Ovary (tissue), 9 donors: ENCODE measurements around the gene SLC12A9. TPM values are rescaled to one million over a fixed set of nuclear protein-coding genes. Genes with fewer than 3 reads are reported as not detected.
"Not testable (repeated sequence)": the region's sequence is repeated elsewhere in the genome, so short reads cannot be mapped to it uniquely, and the experiment has no call there.

Source experiments
- DNase-seq, 5 donors: peaks; one replicate each; pipeline ENCODE4 v3.0.0-alpha.2; 2019 to 2020
- H3K27ac ChIP-seq, 2 donors: fragments of 200-600 bp; one replicate each; pipeline versions ENCODE4 v1.5.1 to v1.8.0; 2019 to 2022
- H3K27me3 ChIP-seq: fragments of 200-600 bp; one replicate; pipeline ENCODE4 v1.8.0; 2022
- H3K36me3 ChIP-seq: fragments of 200-600 bp; sonication (generic); one replicate; pipeline ENCODE4 v1.5.1; 2019
- H3K4me1 ChIP-seq: one replicate; pipeline ENCODE4 v1.8.1; 2013; ENCODE audit warnings: mild to moderate bottlenecking, moderate library complexity; ENCODE audit not compliant: insufficient read depth
- H3K4me3 ChIP-seq: fragments of 200-600 bp; sonication (generic); one replicate; pipeline ENCODE4 v1.5.1; 2017
- H3K9me3 ChIP-seq, 2 donors: fragments of 200-600 bp in 1 of 2; sonication (generic) in 1 of 2; one replicate each; pipeline versions ENCODE4 v1.5.1 to v1.8.1; 2013 to 2019; ENCODE audit warnings: mild to moderate bottlenecking in 1 of 2, moderate library complexity in 1 of 2
- CTCF ChIP-seq, 3 donors: fragments of 450-650 bp in 2 of 3; fragments of 200-600 bp in 1 of 3; IDR thresholded peaks; one replicate each; pipeline versions ENCODE4 v1.5.1 to v1.8.0; 2016 to 2022; ENCODE audit warnings: antibody characterized with exemption in 3 of 3, mild to moderate bottlenecking in 1 of 3
- EP300 ChIP-seq: sonication (generic); formaldehyde crosslinking; IDR thresholded peaks from one replicate; pipeline ENCODE4 v1.6.1; 2017; ENCODE audit warnings: antibody characterized with exemption
- POLR2A ChIP-seq: fragments of 450-650 bp; IDR thresholded peaks from one replicate; pipeline ENCODE4 v1.6.1; 2017; ENCODE audit warnings: antibody characterized with exemption, mild to moderate bottlenecking, moderate library complexity
- WGBS, 3 donors: extraction: QIAGEN DNeasy Blood & Tissue Kit in 1 of 3; methylation state at CpG; one replicate each; pipeline versions ENCODE4 v1.1.5 to v1.1.7; 2013 to 2017; 5-methylcytosine and 5-hydroxymethylcytosine counted together
- intact Hi-C, 4 donors: fragments of 100-400 bp; cut with DNase I; formaldehyde crosslinking; loops; one replicate each; pipeline versions ENCODE4 v1.11.0 to v1.15.1; 2022 to 2023
- polyA plus RNA-seq, 2 donors: library from polyadenylated mRNA; stranded (reverse); fragments of 200-250 nt in 1 of 2; fragments of 350-450 nt in 1 of 2; fragmentation: Illumina TruSeq in 1 of 2; extraction: RNeasy Lipid Tissue Mini Kit (QIAGEN cat#74804) in 1 of 2; gene quantifications; one replicate each; pipeline ENCODE4 v1.2.3, GENCODE V29; 2013 to 2014
- total RNA-seq, 7 donors: library from RNA; depleted of rRNA in 2 of 7; stranded (reverse); fragments of >200 nt in 2 of 7; fragmentation: NEBNext Ultra II Directional in 3 of 7; extraction: Animal tissue kit (Norgen Biotek cat#: 25700) in 3 of 7; gene quantifications; one replicate each; pipeline versions ENCODE4 v1.1.0 to v1.2.4, GENCODE V29; 2016 to 2023
- donor health status: DM: no; HTN: no; CAD: no; lungs with moderate emphysema.
- donor health status: DM: no; HTN: no; CAD: no.
- donor health status: Bipolar disorder and iron deficiency.
- donor health status: DM: yes; HTN: yes; CAD: no.
- donor health status: DM: no; HTN: no; CAD: no.
- donor health status: DM: yes; HTN: yes; CAD: no.

Gene SLC12A9
- total and polyA plus RNA-seq, 9 donors = 4.7 to 31.8 (median 25.2) TPM

GRCh38 chr7:100847360-100847759 is 5.2 kb upstream of the SLC12A9 start:
- WGBS, 3 donors = 94 to 96% (median 94%) methylated on average over 4 of the region's 4 CpGs
- Histone ChIP-seq H3K9me3 (no peaks in the 10 kb centered on the region), H3K27ac (no peak overlapping the region), H3K4me1 (peaks cover 2% of the 10 kb centered on the region), H3K4me3 (no peak overlapping the region), H3K36me3 (no peaks in the 10 kb centered on the region), H3K27me3 (no peaks in the 10 kb centered on the region)
- intact Hi-C loops = no loop called here
- TF ChIP-seq POLR2A (no peak), CTCF (IDR thresholded peaks at IDR 0.05) (no peak), EP300 (no peak)
- DNase-seq = no peak

- intact Hi-C loops = loop anchor here (5.0 to 10.0 kb wide), 5 partner anchors 50 to 380 kb away; partner anchors contain the start of genes POP7 (in 2 of the 4), FBXO24 (in 1 of the 4), LRCH4 (in 1 of the 4) and TSC22D4 (in 1 of the 4)
- no peak for TF ChIP-seq CTCF (IDR thresholded peaks at IDR 0.05)
- TF ChIP-seq EP300 = no peak
- TF ChIP-seq POLR2A = no peak
- Histone ChIP-seq H3K27ac (no peak overlapping the region), H3K9me3 (no peaks in the 10 kb centered on the region), H3K36me3 (no peaks in the 10 kb centered on the region), H3K4me1 (no peaks in the 10 kb centered on the region), H3K4me3 (no peak overlapping the region), H3K27me3 (no peaks in the 10 kb centered on the region)
- no peak for DNase-seq
- WGBS, 3 donors = 86 to 91% (median 89%) methylated on average over 14 of the region's 14 CpGs
These were observed 1.8 kb downstream of the SLC12A9 start for GRCh38 chr7:100854146-100854895.

- intact Hi-C loops = loop anchor here (5.0 to 10.0 kb wide), 5 partner anchors 50 to 380 kb away; partner anchors contain the start of genes POP7 (in 2 of the 4), FBXO24 (in 1 of the 4), LRCH4 (in 1 of the 4) and TSC22D4 (in 1 of the 4)
- not testable (repeated sequence) for DNase-seq
- WGBS, 3 donors = 93 to 94% (median 94%) methylated on average over 9 of the region's 9 CpGs
These were observed 2.4 kb downstream of the SLC12A9 start for GRCh38 chr7:100854899-100855298.

DNA sequence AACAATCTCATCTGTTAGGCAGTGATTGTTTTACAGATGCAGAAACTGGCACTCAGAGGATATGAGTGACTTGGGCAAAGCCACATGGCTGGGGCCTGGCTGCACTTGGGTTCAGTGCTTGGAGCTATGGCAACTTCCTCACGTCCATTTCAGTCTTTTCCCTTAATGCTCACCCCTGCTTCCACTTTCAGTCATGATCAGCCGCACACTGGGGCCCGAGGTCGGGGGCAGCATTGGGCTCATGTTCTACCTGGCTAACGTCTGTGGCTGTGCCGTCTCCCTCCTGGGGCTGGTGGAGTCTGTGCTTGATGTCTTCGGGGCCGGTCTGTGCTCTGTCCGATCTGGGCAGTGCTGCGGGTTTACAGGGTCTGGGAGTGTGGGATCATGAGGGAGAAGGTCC is 3.0 kb downstream of the SLC12A9 start:
- H3K4me3 ChIP-seq = no peak overlapping the region
- no peak for TF ChIP-seq POLR2A
- TF ChIP-seq EP300 = no peak
- no peak for TF ChIP-seq CTCF (IDR thresholded peaks at IDR 0.05)
- intact Hi-C loops = loop anchor here in 3 of 4 donors (10.0 kb wide), 3 partner anchors 51 to 381 kb away; partner anchors contain the start of genes FBXO24 (in 1 of the 3), LRCH4 (in 1 of the 3) and TSC22D4 (in 1 of the 3)
- WGBS, 3 donors = 90 to 95% (median 90%) methylated on average over 10 of the region's 10 CpGs
- H3K27me3 ChIP-seq = no peaks in the 10 kb centered on the region
- no peaks in the 10 kb centered on the region for H3K36me3 ChIP-seq
- no peaks in the 10 kb centered on the region for H3K4me1 ChIP-seq
- DNase-seq = no peak
- no peak overlapping the region for H3K27ac ChIP-seq
- no peaks in the 10 kb centered on the region for H3K9me3 ChIP-seq

More at GRCh38 chr7:100854899-100855298, 2.4 kb downstream of the SLC12A9 start:
- not testable (repeated sequence) for H3K36me3 ChIP-seq, H3K4me1 ChIP-seq, H3K27ac ChIP-seq, H3K9me3 ChIP-seq, H3K4me3 ChIP-seq, H3K27me3 ChIP-seq

- Histone ChIP-seq H3K9me3 (no peaks in the 10 kb centered on the region), H3K27me3 (no peaks in the 10 kb centered on the region), H3K36me3 (no peaks in the 10 kb centered on the region), H3K4me3 (no peak overlapping the region), H3K27ac (no peak overlapping the region), H3K4me1 (no peaks in the 10 kb centered on the region)
- WGBS, 3 donors = 85 to 88% (median 86%) methylated on average over 16 of the region's 16 CpGs
- TF ChIP-seq EP300 = no peak
- TF ChIP-seq POLR2A = no peak
- no peak for TF ChIP-seq CTCF (IDR thresholded peaks at IDR 0.05)
- intact Hi-C loops = loop anchor here in 3 of 4 donors (10.0 kb wide), 3 partner anchors 52 to 382 kb away; partner anchors contain the start of genes FBXO24 (in 1 of the 3), LRCH4 (in 1 of the 3) and TSC22D4 (in 1 of the 3)
- DNase-seq = no peak
These were observed 4.4 kb downstream of the SLC12A9 start for GRCh38 chr7:100856871-100857282.
